HepG2 (cell line): ENCODE results near the gene NUP85. TPM values are rescaled to one million over a fixed set of nuclear protein-coding genes. Genes with fewer than 3 reads are reported as not detected.

ENCODE experiments used
- ATAC-seq: fragments of 200-7000 bp; cut with Tn5 transposase; 3 replicates; pipeline ENCODE4 v1.9.1; 2020; ENCODE audit warnings: mild to moderate bottlenecking, moderate library complexity
- BruUV-seq: library from RNA; stranded (reverse); fragments of 400-500 nt; replicated peaks from 2 replicates; lab custom pipeline; 2021; lab: Mats Ljungman, UMichigan
- CTCF ChIA-PET: fragments of 300-600 bp; formaldehyde crosslinking; extraction: SDS; loops from one replicate; lab custom pipeline; 2021; ENCODE audit warnings: low total read pairs, inconsistent platforms, low intra/inter-chr PET ratio; lab: Yijun Ruan, JAX
- POLR2A ChIA-PET: fragments of 350-600 bp; sonication (Branson Sonifier 250); formaldehyde crosslinking; loops from one replicate; lab custom pipeline; 2020; ENCODE audit warnings: antibody characterized with exemption, inconsistent platforms; lab: Yijun Ruan, JAX
- DNase-seq: peaks from one replicate; pipeline ENCODE4 v3.0.0-alpha.2; 2015; ENCODE audit warnings: low spot score
- FAIRE-seq: peaks from 3 replicates; lab custom pipeline; 2011; peaks lifted over from hg19 to GRCh38; lab: Jason Lieb, UNC
- H2AFZ ChIP-seq: one replicate; pipeline ENCODE4 v1.6.1; 2011; ENCODE audit warnings: low read length, inconsistent platforms
- H3K27ac ChIP-seq: fragments of 300-600 bp; 3 replicates; pipeline ENCODE4 v1.8.0; 2011; ENCODE audit warnings: mixed run types, mild to moderate bottlenecking, mixed read lengths, low read length, inconsistent platforms; ENCODE audit not compliant: insufficient read depth; ENCODE audit errors: extremely low read length
- H3K27me3 ChIP-seq, 2 experiments: fragments of 200-600 bp in 1 of 2; 2 replicates in 1 of 2; 3 replicates in 1 of 2; pipeline versions ENCODE4 v1.6.0 to v1.8.0; 2011; ENCODE audit warnings: low read length in 2 of 2, mild to moderate bottlenecking in 2 of 2, moderate library complexity in 2 of 2, inconsistent platforms in 1 of 2; ENCODE audit not compliant: insufficient read depth in 2 of 2, control insufficient read depth in 1 of 2
- H3K36me3 ChIP-seq, 2 experiments: fragments of 200-600 bp in 1 of 2; replicated peaks in 1 of 2; 2 replicates in 1 of 2; 3 replicates in 1 of 2; pipeline versions ENCODE4 v1.5.1 to v1.8.0; 2011; ENCODE audit warnings: low read length in 2 of 2, inconsistent platforms in 1 of 2; ENCODE audit not compliant: insufficient read depth in 2 of 2, control insufficient read depth in 1 of 2
- H3K4me1 ChIP-seq: 2 replicates; pipeline ENCODE4 v1.5.1; 2012; ENCODE audit warnings: low read length, inconsistent platforms; ENCODE audit not compliant: insufficient read depth
- H3K4me2 ChIP-seq: 2 replicates; pipeline ENCODE4 v1.6.0; 2011; ENCODE audit warnings: low read depth, low read length, inconsistent platforms
- H3K4me3 ChIP-seq, 3 experiments: fragments of 200-600 bp in 1 of 3; sonication (generic), shearing (Covaris generic) in 1 of 3; replicated peaks in 1 of 3; 2 replicates each; pipeline ENCODE4 v1.5.1; 2011 to 2016; ENCODE audit warnings: low read length in 3 of 3, inconsistent platforms in 2 of 3, low read depth in 2 of 3, mild to moderate bottlenecking in 2 of 3, control low read depth in 1 of 3, mixed read lengths in 1 of 3; ENCODE audit not compliant: insufficient read depth in 1 of 3
- H3K79me2 ChIP-seq: one replicate; pipeline ENCODE4 v1.6.1; 2011; ENCODE audit warnings: low read length, inconsistent platforms; ENCODE audit not compliant: insufficient read depth
- H3K9ac ChIP-seq: 2 replicates; pipeline ENCODE4 v1.6.0; 2011; ENCODE audit warnings: mild to moderate bottlenecking, low read depth, low read length, inconsistent platforms; ENCODE audit not compliant: insufficient read depth
- H3K9me3 ChIP-seq: 2 replicates; pipeline ENCODE4 v1.5.1; 2012; ENCODE audit warnings: mild to moderate bottlenecking, low read length
- H4K20me1 ChIP-seq: 2 replicates; pipeline ENCODE4 v1.6.0; 2011; ENCODE audit warnings: inconsistent platforms, mild to moderate bottlenecking, low read length, moderate library complexity; ENCODE audit not compliant: insufficient read depth
- AGO2 ChIP-seq: fragments of 200-400 bp; formaldehyde crosslinking; optimal IDR thresholded peaks from 2 replicates; pipeline ENCODE3; 2017; ENCODE audit warnings: mild to moderate bottlenecking, low read depth, low read length, moderate library complexity
- ATF5 ChIP-seq: sonication (generic); formaldehyde crosslinking; IDR thresholded peaks from 2 replicates; pipeline ENCODE4 v1.4.0; 2020; ENCODE audit warnings: mild to moderate bottlenecking, low read depth, missing genetic modification reagents
- CBFB ChIP-seq: sonication (generic); formaldehyde crosslinking; IDR thresholded peaks from 2 replicates; pipeline ENCODE4 v1.4.0; 2020; ENCODE audit warnings: missing genetic modification reagents
- ESRRA ChIP-seq: sonication (generic); formaldehyde crosslinking; IDR thresholded peaks from 2 replicates; pipeline ENCODE4 v1.5.1; 2020; ENCODE audit warnings: mild to moderate bottlenecking, low read depth, missing genetic modification reagents
- FUBP1 ChIP-seq: sonication (generic); formaldehyde crosslinking; IDR thresholded peaks from 2 replicates; pipeline ENCODE4 v1.5.1; 2020; ENCODE audit warnings: missing genetic modification reagents, mild to moderate bottlenecking, borderline replicate concordance
- HOXA5 ChIP-seq: sonication (generic); formaldehyde crosslinking; IDR thresholded peaks from 2 replicates; pipeline ENCODE4 v1.4.0; 2020; ENCODE audit warnings: missing genetic modification reagents
- KAT2B ChIP-seq: fragments of 150-350 bp; IDR thresholded peaks from 2 replicates; pipeline ENCODE4 v1.6.1; 2014; ENCODE audit warnings: low read depth, low read length, borderline replicate concordance
- KAT8 ChIP-seq: IDR thresholded peaks from 2 replicates; pipeline ENCODE4 v1.6.1; 2016; ENCODE audit warnings: missing genetic modification reagents, missing compliant biosample characterization
- NFKB2 ChIP-seq: sonication (generic); formaldehyde crosslinking; IDR thresholded peaks from 2 replicates; pipeline ENCODE4 v1.4.0; 2020; ENCODE audit warnings: missing genetic modification reagents, borderline replicate concordance
- POLR2AphosphoS5 ChIP-seq: IDR thresholded peaks from 2 replicates; pipeline ENCODE4 v1.6.1; 2012; ENCODE audit warnings: low read depth, low read length
- TBL1XR1 ChIP-seq: fragments of 150-350 bp; IDR thresholded peaks from 2 replicates; pipeline ENCODE4 v1.6.1; 2014; ENCODE audit warnings: borderline replicate concordance, low read length; ENCODE audit not compliant: partially characterized antibody
- TCF7L2 ChIP-seq: IDR thresholded peaks from 2 replicates; pipeline ENCODE4 v1.6.1; 2011; ENCODE audit warnings: mild to moderate bottlenecking, low read depth, low read length, moderate library complexity
- ZBTB14 ChIP-seq: sonication (generic); formaldehyde crosslinking; IDR thresholded peaks from 2 replicates; pipeline ENCODE4 v1.4.0; 2020; ENCODE audit warnings: missing genetic modification reagents
- ZBTB49 ChIP-seq: sonication (generic); formaldehyde crosslinking; IDR thresholded peaks from 2 replicates; pipeline ENCODE4 v1.4.0; 2020; ENCODE audit warnings: missing genetic modification reagents, borderline replicate concordance
- ZNF124 ChIP-seq: sonication (generic); formaldehyde crosslinking; IDR thresholded peaks from 2 replicates; pipeline ENCODE4 v1.4.0; 2020; ENCODE audit warnings: missing genetic modification reagents
- ZNF556 ChIP-seq: sonication (generic); formaldehyde crosslinking; IDR thresholded peaks from 2 replicates; pipeline ENCODE4 v1.4.0; 2020; ENCODE audit warnings: mild to moderate bottlenecking, missing genetic modification reagents, borderline replicate concordance
- ZNF773 ChIP-seq: sonication (generic); formaldehyde crosslinking; IDR thresholded peaks from 2 replicates; pipeline ENCODE4 v1.4.0; 2020; ENCODE audit warnings: missing genetic modification reagents, borderline replicate concordance
- ZNF784 ChIP-seq: sonication (generic); formaldehyde crosslinking; IDR thresholded peaks from 2 replicates; pipeline ENCODE4 v1.5.1; 2020; ENCODE audit warnings: missing genetic modification reagents, mild to moderate bottlenecking, borderline replicate concordance
- ZSCAN22 ChIP-seq: sonication (generic); formaldehyde crosslinking; IDR thresholded peaks from 2 replicates; pipeline ENCODE4 v1.4.0; 2020; ENCODE audit warnings: mild to moderate bottlenecking, missing genetic modification reagents
- WGBS: methylation state at CpG from one replicate; pipeline ENCODE4 v1.1.6; 2017; ENCODE audit warnings: low lambda C conversion rate; 5-methylcytosine and 5-hydroxymethylcytosine counted together
- in situ Hi-C: cut with HindIII; loops from 2 replicates; pipeline ENCODE4 v1.10.0; 2017; ENCODE audit warnings: low pct_unique_long_range_greater_than_20kb; ENCODE audit not compliant: extremely low pct_ligation_motif_present
- intact Hi-C: fragments of 100-400 bp; cut with micrococcal nuclease; formaldehyde crosslinking; loops from one replicate; pipeline ENCODE4 v1.10.0; 2022; ENCODE audit not compliant: unreplicated experiment
- polyA plus RNA-seq, 8 experiments: library from polyadenylated mRNA; depleted of rRNA in 3 of 8; stranded (reverse) in 7 of 8; unstranded in 1 of 8; fragments of >200 nt; fragmentation: Illumina TruSeq in 4 of 8; extraction: Trizol in 4 of 8; gene quantifications; 2 replicates each; pipeline versions ENCODE4 v1.2.1 to v1.2.3, GENCODE V29; 2011 to 2016; ENCODE audit warnings: low read depth in 4 of 8, missing spikeins in 1 of 8, mixed read lengths in 1 of 8; ENCODE audit not compliant: insufficient read depth in 1 of 8
- total RNA-seq, 5 experiments: library from RNA; depleted of rRNA; stranded (reverse); fragments of >200 nt; fragmentation: Illumina TruSeq; extraction: Trizol; gene quantifications; 2 replicates each; pipeline ENCODE4 v1.2.3, GENCODE V29; 2016; ENCODE audit warnings: low read depth in 1 of 5

The NUP85 gene
- total and polyA plus RNA-seq, 2 of the 13 experiments (the other 11 are each of a cell fraction or from before 2014, with no cell fraction given) = 89.1 to 124 TPM

GRCh38 chr17:75231071-75231470 lies 25.6 kb downstream of the NUP85 start:
- Histone ChIP-seq H3K4me3 (no peak overlapping the region), H3K9ac (no peak overlapping the region), H3K27me3 (no peaks in the 10 kb centered on the region), H3K79me2 (no peaks in the 10 kb centered on the region), H4K20me1 (no peaks in the 10 kb centered on the region), H3K27ac (no peak overlapping the region), H2AFZ (no peak overlapping the region), H3K36me3 (peaks cover 56 to 83% of the 10 kb centered on the region in 2 experiments), H3K4me1 (no peaks in the 10 kb centered on the region), H3K4me2 (no peak overlapping the region), H3K9me3 (no peaks in the 10 kb centered on the region)
- no peak for DNase-seq
- POLR2A ChIA-PET = interaction anchor here (1.6 kb wide), 1 partner anchor 37 kb away, joined by 4 read pairs; no protein-coding TSS in a partner anchor
- in situ Hi-C loops = no loop called here
- CTCF ChIA-PET = no interaction called here
- intact Hi-C loops = no loop called here
- no TSS peak for BruUV-seq
- ATAC-seq = no peak
- WGBS = 95% methylated on average over 8 of the region's 8 CpGs
- no peak for FAIRE-seq
- TF ChIP-seq TCF7L2 (no peak), NFKB2 (CRISPR knock-in tag) (no peak), POLR2AphosphoS5 (no peak), AGO2 (no peak), ZNF124 (CRISPR knock-in tag) (no peak), ATF5 (CRISPR knock-in tag) (no peak), ZBTB14 (CRISPR knock-in tag) (no peak), ZNF784 (CRISPR knock-in tag) (no peak), HOXA5 (CRISPR knock-in tag) (no peak), ZNF773 (CRISPR knock-in tag) (no peak), ZBTB49 (CRISPR knock-in tag) (no peak), KAT2B (no peak), ZSCAN22 (no peak), FUBP1 (CRISPR knock-in tag) (no peak), TBL1XR1 (no peak), KAT8 (CRISPR knock-in tag) (no peak), ESRRA (CRISPR knock-in tag) (no peak), ZNF556 (CRISPR knock-in tag) (no peak), CBFB (CRISPR knock-in tag) (no peak)
